ENCODE results near the gene TNFSF9.
"Not testable (repeated sequence)": the region's sequence is repeated elsewhere in the genome, so short reads cannot be mapped to it uniquely, and the experiment has no call there.

The TNFSF9 gene

GRCh38 chr19:6573350-6573749 lies 42.5 kb downstream of the TNFSF9 start:
- DNase-seq: no peak

- DNase-seq: no peak
Observed at GRCh38 chr19:6576869-6577475, 46.1 kb downstream of the TNFSF9 start.

- no peak for DNase-seq
Observed at GRCh38 chr19:6577476-6578125, 46.8 kb downstream of the TNFSF9 start.

GRCh38 chr19:6579450-6580178 lies 48.8 kb downstream of the TNFSF9 start:
- no peak for DNase-seq

- DNase-seq: no peak
Observed at GRCh38 chr19:6580313-6580712, 49.5 kb downstream of the TNFSF9 start.

GRCh38 chr19:6582515-6583484 lies 52.0 kb downstream of the TNFSF9 start:
- DNase-seq: not testable (repeated sequence)

All from stimulated activated CD4-positive, alpha-beta T cell treated with anti-CD3 and anti-CD28 coated beads, Interleukin-4, amount 100 ng/mL, for 1 hour (primary cell).